ENCODE measurements around the gene RHBG. TPM values are rescaled to one million over a fixed set of nuclear protein-coding genes. Genes with fewer than 3 reads are reported as not detected.

The RHBG gene
- total RNA-seq, 1 experiment from 2014 or later: 5.7 TPM

DNA sequence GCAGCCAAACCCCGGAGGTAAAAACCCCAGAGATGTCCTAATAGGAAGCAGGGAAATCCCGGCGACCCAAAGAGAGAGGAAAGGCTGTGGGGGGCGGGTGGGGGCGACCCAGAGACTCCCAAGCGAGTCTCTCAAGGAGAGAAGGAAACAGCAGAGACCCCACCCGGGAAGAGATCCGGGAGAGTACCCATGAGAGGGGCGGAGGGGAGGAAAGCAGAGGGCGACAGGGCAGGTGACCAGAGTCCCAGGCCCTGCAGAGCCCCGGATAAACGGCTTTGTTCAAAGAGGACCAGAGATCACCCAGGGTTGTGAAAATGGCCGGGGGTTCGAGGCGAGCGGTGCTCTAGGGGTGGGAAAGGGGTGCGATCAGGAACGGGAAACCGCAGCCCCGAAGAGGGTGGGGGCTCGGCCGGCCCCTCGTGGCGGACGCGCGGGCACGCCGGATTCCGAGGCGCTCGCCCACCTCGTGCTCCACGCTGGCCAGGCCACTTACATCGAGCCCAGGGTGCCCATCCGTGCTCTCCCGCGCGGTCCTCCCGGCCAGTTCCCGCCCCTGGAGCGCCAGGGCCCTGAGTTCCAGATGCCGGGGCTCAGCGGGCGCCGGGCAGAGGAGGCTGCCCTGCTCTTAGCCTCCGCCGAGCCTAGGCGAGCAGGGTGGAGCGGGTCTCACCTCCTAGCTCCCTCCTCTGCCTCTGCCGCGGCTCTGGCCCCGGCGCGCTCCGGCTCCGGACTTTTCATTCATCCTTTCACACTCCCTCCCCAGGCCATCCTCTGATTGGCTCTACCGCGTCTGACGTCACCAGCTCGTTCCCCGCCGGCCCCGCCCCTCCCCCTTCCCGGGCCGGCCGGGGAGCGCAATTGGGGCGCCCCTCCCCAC, 52.3 kb downstream of the RHBG start:
- Histone ChIP-seq H3K4me3 (replicated peaks in 1 of 2; ENCODE audit: low read depth in 1 of 2, low read length in 2 of 2) (peak overlapping the region; percentile 69 to 73), H3K36me3 (ENCODE audit: control insufficient read depth in 1 of 2, insufficient read depth in 2 of 2, low read length in 2 of 2) (peaks cover 0 to 7% of the 10 kb centered on the region in 2 experiments; a peak in 1 of 4 replicates), H3K79me2 (ENCODE audit: insufficient read depth, low read length) (peaks cover 47% of the 10 kb centered on the region), H3K9me3 (ENCODE audit: control insufficient read depth in 1 of 2, insufficient read depth in 1 of 2, low read depth in 1 of 2, low read length in 2 of 2) (no peaks in the 10 kb centered on the region), H3K9me2 (ENCODE audit: insufficient read depth) (no peaks in the 10 kb centered on the region), H2AFZ (ENCODE audit: low read depth, low read length, poor library complexity, severe bottlenecking) (peak overlapping the region; percentile 37), H3K27ac (ENCODE audit: low read depth, low read length) (peak overlapping the region; percentile 76), H3K27me3 (ENCODE audit: insufficient read depth, low read length) (no peaks in the 10 kb centered on the region), H3K9ac (ENCODE audit: low read length) (peak overlapping the region; percentile 86), H4K20me1 (ENCODE audit: insufficient read depth) (no peaks in the 10 kb centered on the region), H3K4me1 (ENCODE audit: control insufficient read depth in 1 of 2, insufficient read depth in 2 of 2, low read length in 2 of 2) (peaks cover 10 to 46% of the 10 kb centered on the region in 2 experiments; a peak in 3 of 4 replicates), H3K4me2 (ENCODE audit: low read length) (peak overlapping the region; percentile 82)
- no TSS peak for BruUV-seq (replicated peaks)
- DNase-seq (ENCODE audit: low read depth, low spot score) (peak; percentile 71), ATAC-seq (peak; percentile 92)
- ChIA-PET POLR2A (interaction anchor here (0.6 to 1.1 kb wide), 8 partner anchors 9 to 228 kb away, joined by 3 to 6 read pairs (median 4); partner anchors contain the start of gene SLC25A44), RAD21 (ENCODE audit: low non-redundant PET in 1 of 2, low total read pairs in 2 of 2, uncharacterized antibody in 2 of 2, unreplicated experiment in 2 of 2) (interaction anchor here in 1 of 2 experiments (0.9 kb wide), 1 partner anchor 36 kb away, joined by 6 read pairs; no protein-coding TSS in a partner anchor), CTCF (interaction anchor here (0.7 to 2.9 kb wide), 3 partner anchors 21 to 35 kb away, joined by 3 to 24 read pairs (median 6); no protein-coding TSS in a partner anchor)
- intact Hi-C loops (cut with micrococcal nuclease): no loop called here
- TF ChIP-seq CBX3 (IDR thresholded peaks at IDR 0.05; ENCODE audit: low read depth) (peak; percentile 84; the same call in 1 of the 2 replicates), ELF1 (IDR thresholded peaks at IDR 0.05; ENCODE audit: borderline replicate concordance, low read depth) (no peak), POLR2A (IDR thresholded peaks at IDR 0.05; ENCODE audit: borderline replicate concordance, extremely low read depth, insufficient read depth, insufficient read length) (peak; percentile 93), ZNF274 (IDR thresholded peaks at IDR 0.05; ENCODE audit: low read depth, low read length) (no peak), EZH2phosphoT487 (IDR thresholded peaks at IDR 0.05; ENCODE audit: borderline replicate concordance) (no peak), REST (IDR thresholded peaks at IDR 0.05; ENCODE audit: low read depth) (no peak), SIN3A (IDR thresholded peaks at IDR 0.05; ENCODE audit: low read depth) (peak; percentile 83), EZH2 (IDR thresholded peaks at IDR 0.05) (no peak), YY1 (IDR thresholded peaks at IDR 0.05; ENCODE audit: extremely low read depth, insufficient replicate concordance, low read depth, low read length) (peak; percentile 19), RAD21 (IDR thresholded peaks at IDR 0.05; ENCODE audit: low read depth) (no peak), ZFX (IDR thresholded peaks at IDR 0.05) (peak; percentile 41; the same call in 1 of the 2 replicates), SP1 (IDR thresholded peaks at IDR 0.05; ENCODE audit: low read depth) (peak; percentile 88), SRF (IDR thresholded peaks at IDR 0.05; ENCODE audit: low read depth) (no peak), TCF7L2 (IDR thresholded peaks at IDR 0.05; ENCODE audit: borderline replicate concordance, extremely low read depth, insufficient read depth, insufficient read length) (no peak), JUND (IDR thresholded peaks at IDR 0.05) (peak; percentile 42), EGR1 (IDR thresholded peaks at IDR 0.05; ENCODE audit: low read depth) (no peak)
- TF ChIP-seq, protein P1, sequence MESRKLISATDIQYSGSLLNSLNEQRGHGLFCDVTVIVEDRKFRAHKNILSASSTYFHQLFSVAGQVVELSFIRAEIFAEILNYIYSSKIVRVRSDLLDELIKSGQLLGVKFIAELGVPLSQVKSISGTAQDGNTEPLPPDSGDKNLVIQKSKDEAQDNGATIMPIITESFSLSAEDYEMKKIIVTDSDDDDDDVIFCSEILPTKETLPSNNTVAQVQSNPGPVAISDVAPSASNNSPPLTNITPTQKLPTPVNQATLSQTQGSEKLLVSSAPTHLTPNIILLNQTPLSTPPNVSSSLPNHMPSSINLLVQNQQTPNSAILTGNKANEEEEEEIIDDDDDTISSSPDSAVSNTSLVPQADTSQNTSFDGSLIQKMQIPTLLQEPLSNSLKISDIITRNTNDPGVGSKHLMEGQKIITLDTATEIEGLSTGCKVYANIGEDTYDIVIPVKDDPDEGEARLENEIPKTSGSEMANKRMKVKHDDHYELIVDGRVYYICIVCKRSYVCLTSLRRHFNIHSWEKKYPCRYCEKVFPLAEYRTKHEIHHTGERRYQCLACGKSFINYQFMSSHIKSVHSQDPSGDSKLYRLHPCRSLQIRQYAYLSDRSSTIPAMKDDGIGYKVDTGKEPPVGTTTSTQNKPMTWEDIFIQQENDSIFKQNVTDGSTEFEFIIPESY (IDR thresholded peaks at IDR 0.05; ENCODE audit: extremely low read depth, insufficient replicate concordance, low read length): no peak
- TF ChIP-seq, protein P2, sequence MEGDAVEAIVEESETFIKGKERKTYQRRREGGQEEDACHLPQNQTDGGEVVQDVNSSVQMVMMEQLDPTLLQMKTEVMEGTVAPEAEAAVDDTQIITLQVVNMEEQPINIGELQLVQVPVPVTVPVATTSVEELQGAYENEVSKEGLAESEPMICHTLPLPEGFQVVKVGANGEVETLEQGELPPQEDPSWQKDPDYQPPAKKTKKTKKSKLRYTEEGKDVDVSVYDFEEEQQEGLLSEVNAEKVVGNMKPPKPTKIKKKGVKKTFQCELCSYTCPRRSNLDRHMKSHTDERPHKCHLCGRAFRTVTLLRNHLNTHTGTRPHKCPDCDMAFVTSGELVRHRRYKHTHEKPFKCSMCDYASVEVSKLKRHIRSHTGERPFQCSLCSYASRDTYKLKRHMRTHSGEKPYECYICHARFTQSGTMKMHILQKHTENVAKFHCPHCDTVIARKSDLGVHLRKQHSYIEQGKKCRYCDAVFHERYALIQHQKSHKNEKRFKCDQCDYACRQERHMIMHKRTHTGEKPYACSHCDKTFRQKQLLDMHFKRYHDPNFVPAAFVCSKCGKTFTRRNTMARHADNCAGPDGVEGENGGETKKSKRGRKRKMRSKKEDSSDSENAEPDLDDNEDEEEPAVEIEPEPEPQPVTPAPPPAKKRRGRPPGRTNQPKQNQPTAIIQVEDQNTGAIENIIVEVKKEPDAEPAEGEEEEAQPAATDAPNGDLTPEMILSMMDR (IDR thresholded peaks at IDR 0.05 in 2 of 3, conservative IDR thresholded peaks at IDR 0.05 in 1 of 3; ENCODE audit: borderline replicate concordance in 1 of 3, insufficient read depth in 1 of 3, low read depth in 2 of 3, low read length in 2 of 3): no peak
